HG03558 (cell line): ENCODE measurements around the gene IL17D.

Experiments used
- ATAC-seq: cut with Tn5 transposase; IDR thresholded peaks from one replicate; pipeline ENCODE4 v1.9.1; 2021; ENCODE audit warnings: moderate number of reproducible peaks; ENCODE audit not compliant: unreplicated experiment; ENCODE audit errors: extremely low read depth

Gene IL17D

GRCh38 chr13:20769834-20770233, 66.3 kb downstream of the IL17D start:
- no peak for ATAC-seq
